Bronchus fibroblast of lung (primary cell): ENCODE results near the gene CCNY. TPM values are rescaled to one million over a fixed set of nuclear protein-coding genes. Genes with fewer than 3 reads are reported as not detected.

Experiments used
- total RNA-seq: library from RNA; depleted of rRNA; stranded (reverse); fragments of >200 nt; gene quantifications from 2 replicates; pipeline ENCODE4 v1.2.3, GENCODE V29; 2015

Gene CCNY
- total RNA-seq: 24.2 and 38.2 TPM in 2 replicates

GRCh38 chr10:35336084-35336831 lies at the start of gene CCNY:
Gene CCNY (plus strand): TSS chr10:35336509. CDS start chr10:35337054, 545 bp downstream.

GRCh38 chr10:35605191-35605590 lies 268.9 kb downstream of the CCNY start, which contains the start of gene GJD4:
Gene GJD4 (plus strand): TSS chr10:35605341. CDS start chr10:35605568, 227 bp downstream.

Other genes starting within 250 kb of the CCNY start
- 18.8 and 19.9 TPM in 2 replicates for gene CUL2, start 246.2 kb upstream of the CCNY start, total RNA-seq
- 36.0 and 40.9 TPM in 2 replicates for gene CREM, start 209.7 kb upstream of the CCNY start, total RNA-seq